Keratinocyte (primary cell): Measurements from ENCODE around the gene SDF4.

Experiments
- CTCF ChIP-seq, 3 experiments: IDR thresholded peaks in 1 of 3; conservative IDR thresholded peaks in 1 of 3; optimal IDR thresholded peaks in 1 of 3; 2 replicates in 2 of 3; 3 replicates in 1 of 3; pipeline versions ENCODE3 to v1.5.1; 2011; ENCODE audit warnings: low read length in 3 of 3, mild to moderate bottlenecking in 3 of 3, moderate library complexity in 2 of 3, control low read depth in 1 of 3, inconsistent platforms in 1 of 3; ENCODE audit not compliant: insufficient read depth in 2 of 3; ENCODE audit errors: extremely low read depth in 1 of 3
- EZH2 ChIP-seq: IDR thresholded peaks from one replicate; pipeline ENCODE4 v1.6.1; 2012; ENCODE audit warnings: inconsistent platforms, mild to moderate bottlenecking, low read length, moderate library complexity

- no peak for TF ChIP-seq CTCF (optimal IDR thresholded peaks at IDR 0.05 in 1 of 3, IDR thresholded peaks at IDR 0.05 in 1 of 3, conservative IDR thresholded peaks at IDR 0.05 in 1 of 3; ENCODE audit: extremely low read depth in 1 of 3, insufficient read depth in 2 of 3, low read length in 3 of 3)
- no peak for TF ChIP-seq EZH2
Measured at GRCh38 chr1:1208713-1209433, 22.9 kb downstream of the SDF4 start.
